Endothelial cell (in vitro differentiated cells): ENCODE results near the gene RCOR3. TPM values are rescaled to one million over a fixed set of nuclear protein-coding genes. Genes with fewer than 3 reads are reported as not detected.

Experiments
- DNase-seq: peaks from one replicate; pipeline ENCODE4 v3.0.0; 2021; ENCODE audit warnings: low spot score
- H3K27ac Mint-ChIP-seq: one replicate; pipeline ENCODE4 v1.8.0; 2021; ENCODE audit warnings: mixed read lengths, inconsistent platforms; ENCODE audit not compliant: unreplicated experiment
- H3K27me3 Mint-ChIP-seq: one replicate; pipeline ENCODE4 v1.8.0; 2021; ENCODE audit warnings: mild to moderate bottlenecking, moderate library complexity, mixed read lengths, inconsistent platforms; ENCODE audit not compliant: unreplicated experiment
- H3K36me3 Mint-ChIP-seq: one replicate; pipeline ENCODE4 v1.8.0; 2021; ENCODE audit warnings: mild to moderate bottlenecking, low read depth, mixed read lengths, inconsistent platforms; ENCODE audit not compliant: unreplicated experiment
- H3K4me1 Mint-ChIP-seq: one replicate; pipeline ENCODE4 v1.8.0; 2021; ENCODE audit warnings: mild to moderate bottlenecking, mixed read lengths, inconsistent platforms; ENCODE audit not compliant: unreplicated experiment
- H3K4me3 Mint-ChIP-seq: one replicate; pipeline ENCODE4 v1.8.0; 2021; ENCODE audit warnings: mild to moderate bottlenecking, mixed read lengths, inconsistent platforms; ENCODE audit not compliant: unreplicated experiment
- H3K9me3 Mint-ChIP-seq: one replicate; pipeline ENCODE4 v1.8.0; 2021; ENCODE audit warnings: mixed read lengths, inconsistent platforms; ENCODE audit not compliant: unreplicated experiment
- total RNA-seq: library from RNA; stranded (reverse); fragmentation: NEBNext Ultra II Directional; extraction: Animal tissue kit (Norgen Biotek cat#: 25700); gene quantifications from one replicate; pipeline ENCODE4 v1.2.1, GENCODE V29; 2021; ENCODE audit not compliant: unreplicated experiment
- TF ChIP-seq, protein P1 (sequence below): fragments of 200-600 bp; sonication (generic); IDR thresholded peaks from one replicate; pipeline ENCODE4 v1.5.0; 2021; ENCODE audit warnings: antibody characterized with exemption; ENCODE audit not compliant: unreplicated experiment

Gene RCOR3
- total RNA-seq, 1 donor from 2014 or later: 39.6 TPM

DNA sequence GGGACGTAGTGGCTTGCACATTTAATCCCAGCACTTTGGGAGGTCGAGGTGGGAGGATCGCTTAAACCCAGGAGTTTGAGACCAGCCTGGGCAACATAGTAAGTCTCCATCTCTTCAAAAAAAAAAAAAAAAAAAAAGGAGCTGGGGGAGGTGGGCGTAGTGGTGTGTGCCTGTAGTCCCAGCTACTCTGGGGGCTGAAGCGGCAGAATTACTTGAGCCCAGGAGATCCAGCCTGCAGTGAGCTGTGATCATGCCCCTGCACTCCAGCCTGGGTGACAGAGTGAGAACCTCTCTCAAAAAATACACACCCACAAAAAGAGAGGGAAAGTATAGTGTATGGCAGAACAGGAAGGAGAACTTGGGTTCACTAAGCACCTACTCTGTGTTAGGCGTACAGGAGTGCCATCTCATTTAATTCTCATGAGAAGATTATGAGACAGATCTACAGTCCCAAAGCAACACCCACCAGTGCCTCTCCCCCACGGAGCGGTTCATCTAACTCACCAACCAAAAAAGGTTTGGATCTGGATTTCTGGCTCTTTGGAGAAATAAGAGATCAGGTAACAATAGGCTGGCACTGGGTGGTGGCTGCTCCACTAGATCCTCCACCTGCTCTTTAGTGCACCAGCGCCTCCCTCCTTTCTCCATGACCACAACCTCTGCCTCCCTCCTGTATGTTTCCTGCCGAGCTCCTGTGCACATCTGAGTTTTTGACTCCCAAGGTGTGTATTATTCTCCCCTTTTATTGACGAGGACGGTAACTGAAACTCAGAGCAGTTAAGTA is 66.0 kb downstream of the RCOR3 start:
- no peak overlapping the region for H3K4me3 Mint-ChIP-seq
- peaks cover 16% of the 10 kb centered on the region for H3K27me3 Mint-ChIP-seq
- peaks cover 15% of the 10 kb centered on the region for H3K4me1 Mint-ChIP-seq
- TF ChIP-seq, protein P1, sequence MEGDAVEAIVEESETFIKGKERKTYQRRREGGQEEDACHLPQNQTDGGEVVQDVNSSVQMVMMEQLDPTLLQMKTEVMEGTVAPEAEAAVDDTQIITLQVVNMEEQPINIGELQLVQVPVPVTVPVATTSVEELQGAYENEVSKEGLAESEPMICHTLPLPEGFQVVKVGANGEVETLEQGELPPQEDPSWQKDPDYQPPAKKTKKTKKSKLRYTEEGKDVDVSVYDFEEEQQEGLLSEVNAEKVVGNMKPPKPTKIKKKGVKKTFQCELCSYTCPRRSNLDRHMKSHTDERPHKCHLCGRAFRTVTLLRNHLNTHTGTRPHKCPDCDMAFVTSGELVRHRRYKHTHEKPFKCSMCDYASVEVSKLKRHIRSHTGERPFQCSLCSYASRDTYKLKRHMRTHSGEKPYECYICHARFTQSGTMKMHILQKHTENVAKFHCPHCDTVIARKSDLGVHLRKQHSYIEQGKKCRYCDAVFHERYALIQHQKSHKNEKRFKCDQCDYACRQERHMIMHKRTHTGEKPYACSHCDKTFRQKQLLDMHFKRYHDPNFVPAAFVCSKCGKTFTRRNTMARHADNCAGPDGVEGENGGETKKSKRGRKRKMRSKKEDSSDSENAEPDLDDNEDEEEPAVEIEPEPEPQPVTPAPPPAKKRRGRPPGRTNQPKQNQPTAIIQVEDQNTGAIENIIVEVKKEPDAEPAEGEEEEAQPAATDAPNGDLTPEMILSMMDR: no peak
- no peak overlapping the region for H3K27ac Mint-ChIP-seq
- no peak for DNase-seq
- peaks cover 11% of the 10 kb centered on the region for H3K36me3 Mint-ChIP-seq
- no peaks in the 10 kb centered on the region for H3K9me3 Mint-ChIP-seq

- Mint-ChIP-seq H3K4me3 (peak overlapping the region; percentile 94), H3K4me1 (peaks cover 21% of the 10 kb centered on the region), H3K27ac (peak overlapping the region; percentile 11), H3K9me3 (no peaks in the 10 kb centered on the region), H3K36me3 (peaks cover 11% of the 10 kb centered on the region), H3K27me3 (peaks cover 20% of the 10 kb centered on the region)
- TF ChIP-seq, protein P1: no peak
- no peak for DNase-seq
These were observed 67.0 kb downstream of the RCOR3 start for GRCh38 chr1:211326140-211326527.

DNA sequence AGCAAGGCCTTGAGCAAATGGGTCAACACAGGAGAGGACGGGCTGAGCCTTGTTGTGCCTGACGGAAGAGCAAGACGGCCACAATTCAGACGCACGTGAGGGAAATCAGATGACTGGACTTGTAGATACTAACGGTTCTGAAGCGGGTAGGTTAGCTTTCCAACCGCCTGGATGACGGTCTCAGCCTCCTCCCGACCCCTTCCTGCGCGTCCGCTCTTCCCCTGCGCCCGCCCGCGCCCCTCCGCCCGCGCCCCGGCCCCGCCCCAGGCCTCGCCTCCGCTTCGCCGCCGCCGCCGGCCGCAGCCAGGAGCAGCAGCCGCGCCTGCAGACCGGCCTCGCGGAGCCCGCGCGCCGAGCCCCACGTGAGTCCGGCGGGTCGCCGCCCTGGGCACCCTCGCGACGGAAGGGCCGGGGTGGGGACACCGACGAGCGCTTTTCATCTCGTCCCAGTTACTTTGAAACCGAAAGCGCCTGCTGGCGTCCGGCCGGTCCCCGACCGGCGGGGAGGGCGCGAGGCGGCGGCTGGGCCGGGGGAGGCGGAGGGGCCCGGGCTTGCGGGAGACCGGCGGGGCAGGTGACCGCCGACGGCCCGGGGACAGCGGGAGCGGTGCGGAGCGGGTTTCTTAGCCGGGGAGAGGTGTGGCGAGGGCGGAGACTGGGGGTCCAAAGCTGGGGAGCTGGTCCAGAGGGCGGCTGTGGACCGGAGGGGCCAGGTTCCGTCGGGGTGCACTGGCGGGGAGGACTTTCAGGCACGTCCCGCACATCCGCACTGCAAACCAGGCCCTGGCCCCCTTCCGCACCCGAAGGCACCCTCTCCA is 67.6 kb downstream of the RCOR3 start, which contains the start of gene TRAF5:
Gene TRAF5 (plus strand): TSS at position 306 of the 818 bp plus-strand sequence. CDS start 26,407 bp downstream, outside the sequence.
- peak; percentile 60 for DNase-seq
- Mint-ChIP-seq H3K4me3 (peak within 1 kb of the TSS; percentile 94), H3K36me3 (peaks cover 11% of the 10 kb centered on the region), H3K27ac (peak within 1 kb of the TSS; percentile 11), H3K9me3 (no peaks in the 10 kb centered on the region), H3K4me1 (peaks cover 21% of the 10 kb centered on the region), H3K27me3 (peaks cover 20% of the 10 kb centered on the region)
- TF ChIP-seq, protein P1: no peak

DNA sequence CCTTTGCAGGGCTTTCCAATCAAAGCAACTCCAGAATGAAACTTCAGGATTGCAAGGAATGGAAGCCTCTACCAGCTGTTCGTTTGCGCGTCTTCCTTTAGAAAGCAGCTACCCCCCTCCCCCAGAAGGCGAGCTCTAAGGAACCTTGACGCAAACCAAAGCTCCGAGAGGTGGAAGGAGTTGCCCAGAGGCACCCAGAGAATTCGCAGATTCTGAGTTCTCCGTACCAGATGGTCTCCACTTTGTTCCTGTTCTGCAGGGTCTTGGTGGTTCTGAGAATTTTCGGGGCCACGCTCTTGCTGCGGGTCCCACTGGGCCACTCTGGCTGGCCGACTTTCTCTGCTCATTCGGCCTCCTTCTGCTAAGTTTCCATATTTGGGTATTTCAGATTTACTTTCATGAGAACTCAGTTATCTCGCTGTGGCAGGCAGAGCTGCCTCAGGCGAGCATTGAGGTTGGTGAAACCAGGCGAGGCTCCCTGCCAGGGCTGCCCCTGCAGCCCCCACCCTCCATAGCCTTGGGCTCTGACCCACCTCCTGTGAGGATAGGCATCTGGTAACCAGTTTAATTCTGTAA is 68.3 kb downstream of the RCOR3 start:
- Mint-ChIP-seq H3K36me3 (peaks cover 11% of the 10 kb centered on the region), H3K4me1 (peaks cover 23% of the 10 kb centered on the region), H3K4me3 (peak overlapping the region; percentile 92), H3K27me3 (peaks cover 20% of the 10 kb centered on the region), H3K27ac (no peak overlapping the region), H3K9me3 (no peaks in the 10 kb centered on the region)
- TF ChIP-seq, protein P1: no peak
- DNase-seq: no peak
